Endothelial cell of umbilical vein (primary cell): ENCODE results near the gene ZNF366. TPM values are rescaled to one million over a fixed set of nuclear protein-coding genes. Genes with fewer than 3 reads are reported as not detected.

ENCODE experiments used
- BruUV-seq: library from RNA; stranded (reverse); fragments of 400-500 nt; replicated peaks from 2 replicates; lab custom pipeline; 2021; lab: Mats Ljungman, UMichigan
- CTCF ChIA-PET: fragments of 300-600, 350-600 bp; sonication (Branson Sonifier 250); formaldehyde crosslinking; loops from one replicate; lab custom pipeline; 2021; ENCODE audit warnings: antibody characterized with exemption, inconsistent platforms; lab: Charles Lee
- POLR2A ChIA-PET: fragments of 300-600, 350-600 bp; sonication (Branson Sonifier 250); formaldehyde crosslinking; loops from one replicate; lab custom pipeline; 2021; ENCODE audit warnings: antibody characterized with exemption, inconsistent platforms; lab: Charles Lee
- DNase-seq: peaks from one replicate; pipeline ENCODE4 v3.0.0-alpha.2; 2011; ENCODE audit warnings: low read depth, low spot score
- FAIRE-seq: peaks from 2 replicates; lab custom pipeline; 2011; peaks lifted over from hg19 to GRCh38; lab: Jason Lieb, UNC
- H2AFZ ChIP-seq: 2 replicates; pipeline ENCODE4 v1.6.0; 2012; ENCODE audit warnings: low read depth, low read length, control low read depth, inconsistent platforms
- H3K27ac ChIP-seq: 2 replicates; pipeline ENCODE4 v1.5.1; 2011; ENCODE audit warnings: low read depth, mild to moderate bottlenecking, control low read depth, low read length, moderate library complexity; ENCODE audit not compliant: insufficient read depth
- H3K27me3 ChIP-seq, 2 experiments: 2 replicates each; pipeline versions ENCODE4 v1.6.0 to v1.6.1; 2011; ENCODE audit warnings: low read length in 2 of 2, mixed read lengths in 1 of 2; ENCODE audit not compliant: control insufficient read depth in 2 of 2, insufficient read depth in 2 of 2
- H3K36me3 ChIP-seq, 2 experiments: 2 replicates in 1 of 2; 3 replicates in 1 of 2; pipeline ENCODE4 v1.5.1; 2011; ENCODE audit warnings: low read length in 2 of 2, mild to moderate bottlenecking in 1 of 2, moderate library complexity in 1 of 2; ENCODE audit not compliant: control insufficient read depth in 2 of 2, insufficient read depth in 2 of 2; ENCODE audit errors: extremely low read depth in 1 of 2
- H3K4me1 ChIP-seq: 3 replicates; pipeline ENCODE4 v1.5.1; 2011; ENCODE audit warnings: mild to moderate bottlenecking, low read length; ENCODE audit not compliant: control insufficient read depth, insufficient read depth; ENCODE audit errors: extremely low read depth
- H3K4me2 ChIP-seq: 2 replicates; pipeline ENCODE4 v1.6.1; 2011; ENCODE audit warnings: low read length, control low read depth, mixed read lengths; ENCODE audit not compliant: insufficient read depth
- H3K4me3 ChIP-seq, 3 experiments: fragments of 200-600 bp in 1 of 3; sonication (generic), shearing (Covaris generic) in 1 of 3; replicated peaks in 1 of 3; 2 replicates each; pipeline ENCODE4 v1.5.1; 2011 to 2016; ENCODE audit warnings: control low read depth in 3 of 3, low read length in 3 of 3, mild to moderate bottlenecking in 2 of 3, inconsistent platforms in 1 of 3, low read depth in 1 of 3, moderate library complexity in 1 of 3; ENCODE audit not compliant: insufficient read depth in 1 of 3
- H3K79me2 ChIP-seq: 2 replicates; pipeline ENCODE4 v1.6.0; 2012; ENCODE audit warnings: low read length, inconsistent platforms; ENCODE audit not compliant: control insufficient read depth, insufficient read depth
- H3K9ac ChIP-seq: replicated peaks from 2 replicates; pipeline ENCODE3; 2011; ENCODE audit warnings: low read length, control low read depth; ENCODE audit not compliant: insufficient read depth; ENCODE audit errors: extremely low read depth
- H3K9me1 ChIP-seq: replicated peaks from 3 replicates; pipeline ENCODE4 v1.6.0; 2011; ENCODE audit warnings: mild to moderate bottlenecking, low read length; ENCODE audit not compliant: control insufficient read depth, insufficient read depth; ENCODE audit errors: extremely low read depth
- H3K9me3 ChIP-seq: replicated peaks from 2 replicates; pipeline ENCODE4 v1.5.1; 2012; ENCODE audit warnings: low read length, inconsistent platforms; ENCODE audit not compliant: control insufficient read depth, insufficient read depth
- H4K20me1 ChIP-seq: replicated peaks from 2 replicates; pipeline ENCODE3; 2011; ENCODE audit warnings: mild to moderate bottlenecking, low read length; ENCODE audit not compliant: control insufficient read depth, insufficient read depth; ENCODE audit errors: extremely low read depth
- EZH2 ChIP-seq: IDR thresholded peaks from 2 replicates; pipeline ENCODE4 v1.6.1; 2012; ENCODE audit warnings: borderline replicate concordance, low read depth, mild to moderate bottlenecking, moderate library complexity, low read length, inconsistent platforms; ENCODE audit not compliant: severe bottlenecking
- FOS ChIP-seq: IDR thresholded peaks from 2 replicates; pipeline ENCODE4 v1.6.1; 2011; ENCODE audit warnings: mild to moderate bottlenecking, low read length, moderate library complexity, borderline replicate concordance; ENCODE audit not compliant: insufficient read depth
- GATA2 ChIP-seq: IDR thresholded peaks from 2 replicates; pipeline ENCODE4 v1.7.0; 2011; ENCODE audit warnings: low read depth, mild to moderate bottlenecking, moderate library complexity, mixed read lengths, low read length; ENCODE audit not compliant: insufficient read length, insufficient read depth
- JUN ChIP-seq: IDR thresholded peaks from 2 replicates; pipeline ENCODE4 v1.6.1; 2011; ENCODE audit warnings: borderline replicate concordance, low read depth; ENCODE audit not compliant: insufficient read length, insufficient read depth
- MYC ChIP-seq: IDR thresholded peaks from one replicate; pipeline ENCODE4 v1.6.1; 2011; ENCODE audit warnings: mild to moderate bottlenecking, low read depth, low read length
- POLR2A ChIP-seq: IDR thresholded peaks from 2 replicates; pipeline ENCODE4 v1.6.1; 2012; ENCODE audit warnings: low read depth, mild to moderate bottlenecking, control low read depth, low read length
- POLR2AphosphoS5 ChIP-seq: IDR thresholded peaks from 2 replicates; pipeline ENCODE4 v1.6.1; 2012; ENCODE audit warnings: low read depth, mild to moderate bottlenecking, control low read depth, low read length, moderate library complexity; ENCODE audit not compliant: insufficient read depth
- dilution Hi-C: fragments of 300-500 bp; cut with MboI; formaldehyde crosslinking; loops from one replicate; pipeline ENCODE4 v1.15.0; 2019; ENCODE audit warnings: low sequenced_read_pairs; ENCODE audit not compliant: extremely low pct_ligation_motif_present
- intact Hi-C: fragments of 100-400 bp; cut with micrococcal nuclease; formaldehyde crosslinking; loops from one replicate; pipeline ENCODE4 v1.10.0; 2022
- polyA plus RNA-seq, 4 experiments: library from polyadenylated mRNA; depleted of rRNA in 3 of 4; stranded (reverse) in 3 of 4; unstranded in 1 of 4; fragments of >200 nt; gene quantifications; 2 replicates each; pipeline versions ENCODE4 v1.2.1 to v1.2.3, GENCODE V29; 2011 to 2012; ENCODE audit warnings: missing spikeins in 1 of 4
- total RNA-seq: library from RNA; stranded (reverse); gene quantifications from 2 replicates; pipeline ENCODE4 v1.2.3, GENCODE V29; 2021
- TF ChIP-seq, protein P1 (sequence below), 2 donors: IDR thresholded peaks; 1 replicate in 1 of 2; 2 replicates in 1 of 2; pipeline ENCODE4 v1.5.1; 2011; ENCODE audit warnings: low read length in 2 of 2, mild to moderate bottlenecking in 2 of 2, moderate library complexity in 2 of 2, control low read depth in 1 of 2, inconsistent platforms in 1 of 2, low read depth in 1 of 2; ENCODE audit not compliant: insufficient read depth in 1 of 2; ENCODE audit errors: extremely low read depth in 1 of 2
- TF ChIP-seq, protein P2 (sequence below): IDR thresholded peaks from 2 replicates; pipeline ENCODE4 v1.6.1; 2011; ENCODE audit not compliant: insufficient read depth, insufficient read length

The ZNF366 gene
- total and polyA plus RNA-seq, 2 donors (not counting 3 experiments of a cell fraction or from before 2014, with no cell fraction given) = 1.3 to 4.1 TPM

DNA sequence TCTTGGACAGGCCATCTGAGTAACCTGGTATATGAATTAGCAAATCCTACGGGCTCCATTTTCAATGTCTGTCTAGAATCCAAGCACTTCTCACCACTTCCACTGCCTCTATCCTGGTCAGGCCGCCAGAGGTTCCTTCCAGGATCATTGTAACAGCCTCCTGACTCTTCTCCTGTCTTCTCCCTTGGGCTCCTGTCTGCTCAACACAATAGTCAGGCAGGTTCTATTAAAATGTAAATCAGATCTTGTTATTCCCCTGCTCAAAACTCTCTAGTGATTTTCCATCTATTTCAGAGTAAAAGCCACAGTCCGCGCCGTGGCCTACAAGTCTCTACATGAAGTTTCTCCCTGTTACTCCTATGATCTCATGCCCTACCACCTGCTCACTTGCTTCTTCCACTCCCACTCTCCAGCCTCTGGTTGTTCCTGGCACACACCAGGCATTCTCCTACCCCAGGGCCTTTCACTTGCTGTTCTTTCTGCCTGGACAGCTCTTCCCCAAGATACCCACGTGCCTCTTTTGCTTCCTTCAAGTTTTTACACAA is 21.7 kb downstream of the ZNF366 start:
- Histone ChIP-seq H3K27me3 (no peaks in the 10 kb centered on the region), H3K4me1 (peaks cover 16% of the 10 kb centered on the region), H4K20me1 (no peaks in the 10 kb centered on the region), H3K36me3 (no peaks in the 10 kb centered on the region), H3K79me2 (no peaks in the 10 kb centered on the region), H3K4me2 (no peak overlapping the region), H3K9me3 (no peaks in the 10 kb centered on the region), H3K9ac (no peak overlapping the region), H3K27ac (peak overlapping the region; percentile 67), H3K9me1 (no peaks in the 10 kb centered on the region), H3K4me3 (no peak overlapping the region), H2AFZ (no peak overlapping the region)
- FAIRE-seq (no peak), DNase-seq (no peak)
- dilution Hi-C loops = no loop called here
- intact Hi-C loops = no loop called here
- BruUV-seq = no TSS peak
- ChIA-PET CTCF (interaction anchor here (0.7 to 2.4 kb wide), 11 partner anchors 15 to 130 kb away, joined by 3 to 15 read pairs (median 5); no protein-coding TSS in a partner anchor), POLR2A (interaction anchor here (1.6 kb wide), 1 partner anchor 33 kb away, joined by 5 read pairs; no protein-coding TSS in a partner anchor)
- TF ChIP-seq FOS (no peak), POLR2AphosphoS5 (no peak), JUN (no peak), EZH2 (no peak), MYC (no peak), GATA2 (no peak), POLR2A (no peak)
- TF ChIP-seq, protein P1, sequence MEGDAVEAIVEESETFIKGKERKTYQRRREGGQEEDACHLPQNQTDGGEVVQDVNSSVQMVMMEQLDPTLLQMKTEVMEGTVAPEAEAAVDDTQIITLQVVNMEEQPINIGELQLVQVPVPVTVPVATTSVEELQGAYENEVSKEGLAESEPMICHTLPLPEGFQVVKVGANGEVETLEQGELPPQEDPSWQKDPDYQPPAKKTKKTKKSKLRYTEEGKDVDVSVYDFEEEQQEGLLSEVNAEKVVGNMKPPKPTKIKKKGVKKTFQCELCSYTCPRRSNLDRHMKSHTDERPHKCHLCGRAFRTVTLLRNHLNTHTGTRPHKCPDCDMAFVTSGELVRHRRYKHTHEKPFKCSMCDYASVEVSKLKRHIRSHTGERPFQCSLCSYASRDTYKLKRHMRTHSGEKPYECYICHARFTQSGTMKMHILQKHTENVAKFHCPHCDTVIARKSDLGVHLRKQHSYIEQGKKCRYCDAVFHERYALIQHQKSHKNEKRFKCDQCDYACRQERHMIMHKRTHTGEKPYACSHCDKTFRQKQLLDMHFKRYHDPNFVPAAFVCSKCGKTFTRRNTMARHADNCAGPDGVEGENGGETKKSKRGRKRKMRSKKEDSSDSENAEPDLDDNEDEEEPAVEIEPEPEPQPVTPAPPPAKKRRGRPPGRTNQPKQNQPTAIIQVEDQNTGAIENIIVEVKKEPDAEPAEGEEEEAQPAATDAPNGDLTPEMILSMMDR (IDR thresholded peaks at IDR 0.05; ENCODE audit: extremely low read depth in 1 of 2, insufficient read depth in 1 of 2, low read depth in 1 of 2, low read length in 2 of 2) = no peak
- TF ChIP-seq, protein P2, sequence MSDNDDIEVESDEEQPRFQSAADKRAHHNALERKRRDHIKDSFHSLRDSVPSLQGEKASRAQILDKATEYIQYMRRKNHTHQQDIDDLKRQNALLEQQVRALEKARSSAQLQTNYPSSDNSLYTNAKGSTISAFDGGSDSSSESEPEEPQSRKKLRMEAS = no peak
